HG02938 (cell line): ENCODE results near the gene SPP2.

ENCODE experiments used
- ATAC-seq: cut with Tn5 transposase; IDR thresholded peaks from one replicate; pipeline ENCODE4 v1.9.1; 2021; ENCODE audit warnings: mild to moderate bottlenecking, moderate library complexity; ENCODE audit not compliant: unreplicated experiment

Gene SPP2

GRCh38 chr2:234050455-234051135 lies at the start of gene SPP2:
Gene SPP2, plus strand, starts transcription at chr2:234050702. Its CDS starts 85 bp downstream, at chr2:234050787.
- ATAC-seq: no peak

- ATAC-seq: no peak
Measured at GRCh38 chr2:234001380-234002160, 48.9 kb upstream of the SPP2 start.

GRCh38 chr2:234002281-234002680 lies 48.2 kb upstream of the SPP2 start:
- no peak for ATAC-seq

GRCh38 chr2:234003972-234004617 lies 46.4 kb upstream of the SPP2 start:
- no peak for ATAC-seq

- ATAC-seq: no peak
Measured at GRCh38 chr2:234005126-234005525, 45.4 kb upstream of the SPP2 start.

- no peak for ATAC-seq
Measured at GRCh38 chr2:234006501-234006900, 44.0 kb upstream of the SPP2 start.

- no peak for ATAC-seq
Measured at GRCh38 chr2:234014427-234014826, 36.1 kb upstream of the SPP2 start.

- ATAC-seq: no peak
Measured at GRCh38 chr2:234015861-234016260, 34.6 kb upstream of the SPP2 start.

- ATAC-seq: no peak
Measured at GRCh38 chr2:234019896-234020295, 30.6 kb upstream of the SPP2 start.

GRCh38 chr2:234020332-234020731 lies 30.2 kb upstream of the SPP2 start:
- no peak for ATAC-seq

- no peak for ATAC-seq
Measured at GRCh38 chr2:234022424-234022823, 28.1 kb upstream of the SPP2 start.

- no peak for ATAC-seq
Measured at GRCh38 chr2:234024304-234024703, 26.2 kb upstream of the SPP2 start.

- no peak for ATAC-seq
Measured at GRCh38 chr2:234025466-234025865, 25.0 kb upstream of the SPP2 start.

- no peak for ATAC-seq
Measured at GRCh38 chr2:234025891-234026401, 24.6 kb upstream of the SPP2 start.

GRCh38 chr2:234026693-234027254 lies 23.7 kb upstream of the SPP2 start:
- ATAC-seq: no peak

GRCh38 chr2:234027641-234028040 lies 22.9 kb upstream of the SPP2 start:
- no peak for ATAC-seq

- ATAC-seq: no peak
Measured at GRCh38 chr2:234029150-234029733, 21.3 kb upstream of the SPP2 start.

GRCh38 chr2:234031207-234031606 lies 19.3 kb upstream of the SPP2 start:
- ATAC-seq: no peak

GRCh38 chr2:234032279-234032856 lies 18.1 kb upstream of the SPP2 start:
- ATAC-seq: no peak

GRCh38 chr2:234033174-234033573 lies 17.3 kb upstream of the SPP2 start:
- no peak for ATAC-seq

- ATAC-seq: no peak
Measured at GRCh38 chr2:234033885-234034284, 16.6 kb upstream of the SPP2 start.
